Activated CD4-positive, alpha-beta T cell treated with anti-CD3 and anti-CD28 coated beads for 36 hours (primary cell): ENCODE data around the gene LYSMD1. TPM values are rescaled to one million over a fixed set of nuclear protein-coding genes. Genes with fewer than 3 reads are reported as not detected.
A peak's percentile ranks its signal among the peaks of the same experiment; 100 is the strongest.

Experiments
- ATAC-seq: fragments of 200-7000 bp; cut with Tn5 transposase; one replicate; pipeline ENCODE4 v1.10.0; 2021; ENCODE audit warnings: mild to moderate bottlenecking, moderate library complexity
- CTCF ChIA-PET: fragments of 350-600 bp; sonication (Branson Sonifier 250); formaldehyde crosslinking; loops from one replicate; lab custom pipeline; 2021; ENCODE audit warnings: antibody characterized with exemption; lab: Charles Lee
- POLR2A ChIA-PET: fragments of 350-600 bp; sonication (Branson Sonifier 250); formaldehyde crosslinking; loops from one replicate; lab custom pipeline; 2021; ENCODE audit warnings: antibody characterized with exemption, inconsistent platforms; lab: Charles Lee
- DNase-seq: peaks from one replicate; pipeline ENCODE4 v3.0.0-alpha.2; 2020
- H3K27ac Mint-ChIP-seq: one replicate; pipeline ENCODE4 v1.8.0; 2021; ENCODE audit warnings: mixed read lengths
- H3K27me3 Mint-ChIP-seq: one replicate; pipeline ENCODE4 v1.8.0; 2021; ENCODE audit warnings: mixed read lengths
- H3K36me3 Mint-ChIP-seq: one replicate; pipeline ENCODE4 v1.8.0; 2021; ENCODE audit warnings: low read depth, mixed read lengths
- H3K4me1 Mint-ChIP-seq: one replicate; pipeline ENCODE4 v1.8.0; 2021; ENCODE audit warnings: mixed read lengths
- H3K4me3 Mint-ChIP-seq: one replicate; pipeline ENCODE4 v1.8.0; 2021; ENCODE audit warnings: mild to moderate bottlenecking, moderate library complexity, mixed read lengths
- H3K9me3 Mint-ChIP-seq: one replicate; pipeline ENCODE4 v1.8.0; 2021; ENCODE audit warnings: low read depth, mixed read lengths
- intact Hi-C, 2 experiments: fragments of 100-400 bp; cut with DNase I in 1 of 2; cut with micrococcal nuclease in 1 of 2; formaldehyde crosslinking; loops; one replicate each; pipeline versions ENCODE4 v1.14.2 to v1.15.1; 2022 to 2024; cut with DNase I, micrococcal nuclease
- total RNA-seq, 2 experiments: library from RNA; stranded (reverse); gene quantifications; one replicate each; pipeline ENCODE4 v1.2.3, GENCODE V29; 2021

LYSMD1 gene
- total RNA-seq, 2 experiments from 2014 or later: 4.3 to 5.1 TPM

- peaks cover 47% of the 10 kb centered on the region for H3K36me3 Mint-ChIP-seq
- peak; percentile 21 for ATAC-seq
Measured at GRCh38 chr1:151158326-151158725, 7.4 kb downstream of the LYSMD1 start.

GRCh38 chr1:151157067-151157531, 8.6 kb downstream of the LYSMD1 start:
- Mint-ChIP-seq H3K4me3 (peak overlapping the region; percentile 88), H3K4me1 (peaks cover 50% of the 10 kb centered on the region), H3K9me3 (no peaks in the 10 kb centered on the region), H3K36me3 (peaks cover 41% of the 10 kb centered on the region), H3K27ac (peak overlapping the region; percentile 99), H3K27me3 (no peaks in the 10 kb centered on the region)
- ChIA-PET POLR2A (interaction anchor here (0.5 to 2.9 kb wide), 13 partner anchors 8 to 542 kb away, joined by 3 to 17 read pairs (median 4); partner anchors contain the start of genes C1orf56, LYSMD1, PSMD4 and SCNM1), CTCF (interaction anchor here (0.5 to 8.0 kb wide), 35 partner anchors 9 to 589 kb away, joined by 3 to 195 read pairs (median 4); partner anchors contain the start of genes GABPB2, LYSMD1, MINDY1 and MLLT11)
- peak; percentile 40 for ATAC-seq
- intact Hi-C loops: loop anchor here (1.0 to 5.0 kb wide), 8 partner anchors 40 to 595 kb away; partner anchors contain the start of genes PRUNE1 (in 2 of the 2), ARNT (in 1 of the 2), CDC42SE1 (in 1 of the 2) and CERS2 (in 1 of the 2)
- DNase-seq: peak; percentile 84

More at GRCh38 chr1:151158326-151158725, 7.4 kb downstream of the LYSMD1 start:
- H3K9me3 Mint-ChIP-seq: no peaks in the 10 kb centered on the region
- peak overlapping the region; percentile 88 for H3K4me3 Mint-ChIP-seq
- ChIA-PET CTCF (interaction anchor here (0.6 to 8.0 kb wide), 8 partner anchors 10 to 444 kb away, joined by 3 to 195 read pairs (median 4); partner anchors contain the start of genes MINDY1 and MLLT11), POLR2A (interaction anchor here (0.5 to 2.9 kb wide), 5 partner anchors 7 to 121 kb away, joined by 3 to 9 read pairs (median 6); partner anchors contain the start of genes LYSMD1, SCNM1 and VPS72)
- DNase-seq: peak; percentile 83
- H3K4me1 Mint-ChIP-seq: peaks cover 59% of the 10 kb centered on the region
- peak overlapping the region; percentile 99 for H3K27ac Mint-ChIP-seq
- intact Hi-C loops: loop anchor here (5.0 kb wide), 3 partner anchors 39 to 596 kb away; partner anchors contain the start of genes MINDY1 (in 1 of the 2), PIP5K1A (in 1 of the 2) and PRUNE1 (in 1 of the 2)
- H3K27me3 Mint-ChIP-seq: no peaks in the 10 kb centered on the region

GRCh38 chr1:151156515-151156819, 9.2 kb downstream of the LYSMD1 start, which contains the start of gene TNFAIP8L2:
Gene TNFAIP8L2 (plus strand): TSS chr1:151156649. CDS start chr1:151158698, 2,049 bp downstream.
- ATAC-seq: peak; percentile 85
- POLR2A ChIA-PET: interaction anchor here (0.6 to 2.1 kb wide), 14 partner anchors 8 to 541 kb away, joined by 3 to 17 read pairs (median 4); partner anchors contain the start of genes C1orf56, LYSMD1, MINDY1 and PSMD4
- Mint-ChIP-seq H3K36me3 (peaks cover 36% of the 10 kb centered on the region), H3K27me3 (no peaks in the 10 kb centered on the region), H3K4me1 (peaks cover 44% of the 10 kb centered on the region), H3K9me3 (no peaks in the 10 kb centered on the region), H3K27ac (peak within 1 kb of the TSS; percentile 99), H3K4me3 (peak within 1 kb of the TSS; percentile 88)
- intact Hi-C loops: loop anchor here (1.0 to 5.0 kb wide), 14 partner anchors 9 to 594 kb away; partner anchors contain the start of genes CDC42SE1 (in 2 of the 2), PRUNE1 (in 2 of the 2), SEMA6C (in 2 of the 2) and ARNT (in 1 of the 2)
- CTCF ChIA-PET: interaction anchor here (0.5 to 8.0 kb wide), 35 partner anchors 8 to 589 kb away, joined by 3 to 195 read pairs (median 4); partner anchors contain the start of genes GABPB2, LYSMD1, MINDY1 and MLLT11
- peak; percentile 91 for DNase-seq

- H3K4me3 Mint-ChIP-seq: peak overlapping the region; percentile 79
- ATAC-seq (no peak), DNase-seq (no peak)
- H3K27ac Mint-ChIP-seq: no peak overlapping the region
- no peaks in the 10 kb centered on the region for H3K9me3 Mint-ChIP-seq
- POLR2A ChIA-PET: no interaction called here
- H3K27me3 Mint-ChIP-seq: no peaks in the 10 kb centered on the region
- intact Hi-C loops: loop anchor here in 1 of 2 experiments (2.0 kb wide), 1 partner anchor 77 kb away; the partner anchor contains the start of gene GABPB2
- no peaks in the 10 kb centered on the region for H3K36me3 Mint-ChIP-seq
- peaks cover 10% of the 10 kb centered on the region for H3K4me1 Mint-ChIP-seq
- CTCF ChIA-PET: interaction anchor here (0.9 to 2.0 kb wide), 3 partner anchors 10 to 48 kb away, joined by 4 to 11 read pairs (median 4); partner anchors contain the start of gene TNFAIP8L2
Measured at GRCh38 chr1:151147665-151148064, 18.0 kb downstream of the LYSMD1 start.

- Mint-ChIP-seq H3K27me3 (no peaks in the 10 kb centered on the region), H3K27ac (peak overlapping the region; percentile 8), H3K4me1 (peaks cover 10% of the 10 kb centered on the region), H3K36me3 (no peaks in the 10 kb centered on the region), H3K4me3 (peak overlapping the region; percentile 79), H3K9me3 (no peaks in the 10 kb centered on the region)
- ATAC-seq: no peak
- intact Hi-C loops: loop anchor here in 1 of 2 experiments (2.0 kb wide), 1 partner anchor 76 kb away; the partner anchor contains the start of gene GABPB2
- no peak for DNase-seq
- ChIA-PET CTCF (interaction anchor here (0.7 to 1.6 kb wide), 3 partner anchors 14 to 47 kb away, joined by 3 to 4 read pairs (median 4); no protein-coding TSS in a partner anchor), POLR2A (no interaction called here)
Measured at GRCh38 chr1:151147132-151147503, 18.6 kb downstream of the LYSMD1 start.

GRCh38 chr1:151146412-151147131, 19.1 kb downstream of the LYSMD1 start, which contains the start of gene SEMA6C:
Gene SEMA6C (minus strand): TSS chr1:151146631. CDS start chr1:151142621, 4,010 bp downstream.
- H3K4me1 Mint-ChIP-seq: peaks cover 10% of the 10 kb centered on the region
- intact Hi-C loops: loop anchor here (1.0 to 2.0 kb wide), 4 partner anchors 10 to 76 kb away; partner anchors contain the start of genes TNFAIP8L2 (in 2 of the 2), GABPB2 (in 1 of the 2) and SCNM1 (in 1 of the 2)
- peak within 1 kb of the TSS; percentile 48 for H3K27ac Mint-ChIP-seq
- ATAC-seq (peak; percentile 100), DNase-seq (peak; percentile 92)
- no peaks in the 10 kb centered on the region for H3K36me3 Mint-ChIP-seq
- H3K9me3 Mint-ChIP-seq: no peaks in the 10 kb centered on the region
- no peaks in the 10 kb centered on the region for H3K27me3 Mint-ChIP-seq
- POLR2A ChIA-PET: interaction anchor here (0.6 kb wide), 1 partner anchor 235 kb away, joined by 4 read pairs; no protein-coding TSS in a partner anchor
- H3K4me3 Mint-ChIP-seq: peak within 1 kb of the TSS; percentile 79
- CTCF ChIA-PET: interaction anchor here (0.7 to 1.6 kb wide), 3 partner anchors 15 to 47 kb away, joined by 3 to 4 read pairs (median 4); no protein-coding TSS in a partner anchor

GRCh38 chr1:151146072-151146411, 19.7 kb downstream of the LYSMD1 start:
- Mint-ChIP-seq H3K27ac (no peak overlapping the region), H3K4me3 (peak overlapping the region; percentile 79), H3K4me1 (peaks cover 10% of the 10 kb centered on the region), H3K27me3 (no peaks in the 10 kb centered on the region), H3K36me3 (no peaks in the 10 kb centered on the region), H3K9me3 (no peaks in the 10 kb centered on the region)
- CTCF ChIA-PET: interaction anchor here (1.6 kb wide), 1 partner anchor 46 kb away, joined by 4 read pairs; no protein-coding TSS in a partner anchor
- ATAC-seq (no peak), DNase-seq (no peak)
- POLR2A ChIA-PET: interaction anchor here (0.6 to 2.0 kb wide), 2 partner anchors 15 to 236 kb away, joined by 4 to 6 read pairs; no protein-coding TSS in a partner anchor
- intact Hi-C loops: loop anchor here (1.0 to 2.0 kb wide), 4 partner anchors 10 to 75 kb away; partner anchors contain the start of genes TNFAIP8L2 (in 2 of the 2), GABPB2 (in 1 of the 2) and SCNM1 (in 1 of the 2)

- no peaks in the 10 kb centered on the region for H3K36me3 Mint-ChIP-seq
- ChIA-PET CTCF (interaction anchor here (0.6 to 1.1 kb wide), 3 partner anchors 12 to 240 kb away, joined by 3 to 4 read pairs (median 3); partner anchors contain the start of gene TNFAIP8L2), POLR2A (interaction anchor here (0.6 to 2.0 kb wide), 2 partner anchors 14 to 236 kb away, joined by 4 to 6 read pairs; no protein-coding TSS in a partner anchor)
- ATAC-seq: no peak
- no peaks in the 10 kb centered on the region for H3K27me3 Mint-ChIP-seq
- no peaks in the 10 kb centered on the region for H3K9me3 Mint-ChIP-seq
- DNase-seq: peak; percentile 55
- H3K27ac Mint-ChIP-seq: no peak overlapping the region
- intact Hi-C loops: loop anchor here (1.0 to 2.0 kb wide), 4 partner anchors 11 to 75 kb away; partner anchors contain the start of genes TNFAIP8L2 (in 2 of the 2), GABPB2 (in 1 of the 2) and SCNM1 (in 1 of the 2)
- H3K4me1 Mint-ChIP-seq: peaks cover 10% of the 10 kb centered on the region
- H3K4me3 Mint-ChIP-seq: peak overlapping the region; percentile 79
Measured at GRCh38 chr1:151145304-151146071, 20.2 kb downstream of the LYSMD1 start.

- ChIA-PET CTCF (interaction anchor here (0.6 to 3.0 kb wide), 6 partner anchors 9 to 240 kb away, joined by 3 to 9 read pairs (median 4); partner anchors contain the start of gene TNFAIP8L2), POLR2A (interaction anchor here (2.0 kb wide), 1 partner anchor 13 kb away, joined by 6 read pairs; no protein-coding TSS in a partner anchor)
- no peak for ATAC-seq
- Mint-ChIP-seq H3K9me3 (no peaks in the 10 kb centered on the region), H3K36me3 (no peaks in the 10 kb centered on the region), H3K4me3 (no peak overlapping the region), H3K27ac (no peak overlapping the region), H3K27me3 (no peaks in the 10 kb centered on the region), H3K4me1 (peaks cover 10% of the 10 kb centered on the region)
- no peak for DNase-seq
- intact Hi-C loops: no loop called here
Measured at GRCh38 chr1:151144474-151145303, 21.0 kb downstream of the LYSMD1 start.
